Testis (tissue), 2 donors: ENCODE results near the gene ICAM3.

Experiments
- POLR2A ChIP-seq: fragments of 450-650 bp; IDR thresholded peaks from one replicate; pipeline ENCODE4 v1.6.1; 2017; ENCODE audit warnings: antibody characterized with exemption, mild to moderate bottlenecking, moderate library complexity
- TF ChIP-seq, protein P1 (sequence below), 3 experiments: fragments of 450-650 bp in 2 of 3; fragments of 200-600 bp in 1 of 3; sonication (generic) in 1 of 3; IDR thresholded peaks; one replicate each; pipeline ENCODE4 v1.5.1; 2016 to 2019; ENCODE audit warnings: antibody characterized with exemption in 3 of 3, mild to moderate bottlenecking in 2 of 3, moderate library complexity in 1 of 3

DNA sequence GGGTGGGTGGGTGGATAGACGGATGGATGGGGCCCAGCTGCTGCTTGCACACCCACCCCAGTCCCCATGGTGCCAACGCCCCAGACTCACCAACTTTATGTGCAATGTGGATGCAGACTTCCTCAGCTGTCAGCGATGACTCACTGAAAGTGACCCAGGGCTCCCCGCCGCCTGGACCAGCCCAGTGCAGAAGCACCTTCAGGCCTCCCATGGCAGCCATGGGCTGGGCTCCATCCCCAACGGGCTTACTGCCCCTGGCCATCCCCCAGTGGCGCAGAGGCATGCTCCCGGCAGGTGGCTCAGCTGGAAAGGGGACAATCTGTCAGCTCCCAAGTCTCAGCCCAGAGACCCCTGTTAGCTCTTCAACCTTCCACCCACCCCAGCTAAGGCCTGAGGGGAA is 38.7 kb upstream of the ICAM3 start:
- TF ChIP-seq, protein P1, sequence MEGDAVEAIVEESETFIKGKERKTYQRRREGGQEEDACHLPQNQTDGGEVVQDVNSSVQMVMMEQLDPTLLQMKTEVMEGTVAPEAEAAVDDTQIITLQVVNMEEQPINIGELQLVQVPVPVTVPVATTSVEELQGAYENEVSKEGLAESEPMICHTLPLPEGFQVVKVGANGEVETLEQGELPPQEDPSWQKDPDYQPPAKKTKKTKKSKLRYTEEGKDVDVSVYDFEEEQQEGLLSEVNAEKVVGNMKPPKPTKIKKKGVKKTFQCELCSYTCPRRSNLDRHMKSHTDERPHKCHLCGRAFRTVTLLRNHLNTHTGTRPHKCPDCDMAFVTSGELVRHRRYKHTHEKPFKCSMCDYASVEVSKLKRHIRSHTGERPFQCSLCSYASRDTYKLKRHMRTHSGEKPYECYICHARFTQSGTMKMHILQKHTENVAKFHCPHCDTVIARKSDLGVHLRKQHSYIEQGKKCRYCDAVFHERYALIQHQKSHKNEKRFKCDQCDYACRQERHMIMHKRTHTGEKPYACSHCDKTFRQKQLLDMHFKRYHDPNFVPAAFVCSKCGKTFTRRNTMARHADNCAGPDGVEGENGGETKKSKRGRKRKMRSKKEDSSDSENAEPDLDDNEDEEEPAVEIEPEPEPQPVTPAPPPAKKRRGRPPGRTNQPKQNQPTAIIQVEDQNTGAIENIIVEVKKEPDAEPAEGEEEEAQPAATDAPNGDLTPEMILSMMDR (IDR thresholded peaks at IDR 0.05): no peak
- TF ChIP-seq POLR2A: no peak
